Esophagus muscularis mucosa (tissue), 4 donors: ENCODE data around the gene PFN1.

Experiments used
- EP300 ChIP-seq: sonication (generic); formaldehyde crosslinking; IDR thresholded peaks from one replicate; pipeline ENCODE4 v1.6.1; 2017; ENCODE audit warnings: antibody characterized with exemption
- POLR2A ChIP-seq: fragments of 450-650 bp; IDR thresholded peaks from one replicate; pipeline ENCODE4 v1.6.1; 2017; ENCODE audit warnings: antibody characterized with exemption, moderate library complexity, mild to moderate bottlenecking, low read depth
- TF ChIP-seq, protein P1 (sequence below), 3 experiments: fragments of 200-600 bp in 2 of 3; fragments of 450-650 bp in 1 of 3; sonication (generic) in 2 of 3; IDR thresholded peaks; one replicate each; pipeline ENCODE4 v1.5.1; 2017 to 2019; ENCODE audit warnings: antibody characterized with exemption in 3 of 3, mild to moderate bottlenecking in 2 of 3, moderate library complexity in 1 of 3

DNA sequence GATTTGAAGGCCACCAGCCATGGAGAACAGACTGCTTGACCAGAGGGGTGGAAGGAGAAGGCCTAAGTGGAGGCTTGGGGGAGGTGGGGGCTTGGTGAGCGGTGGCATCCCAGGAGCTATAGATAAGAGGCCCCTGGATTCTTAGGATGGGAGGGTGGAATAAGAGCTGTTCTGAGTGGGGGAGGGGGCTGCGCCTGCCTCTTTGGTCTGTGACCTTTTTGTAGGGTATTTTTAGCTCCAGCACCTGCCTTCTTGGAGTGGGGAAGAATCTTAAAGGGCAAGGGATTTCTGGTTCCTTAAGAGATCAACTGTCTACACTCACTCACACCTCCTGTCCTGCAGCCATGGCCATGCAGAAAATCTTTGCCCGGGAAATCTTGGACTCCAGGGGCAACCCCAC lies 3.2 kb upstream of the PFN1 start:
- TF ChIP-seq POLR2A (no peak), EP300 (no peak)
- TF ChIP-seq, protein P1, sequence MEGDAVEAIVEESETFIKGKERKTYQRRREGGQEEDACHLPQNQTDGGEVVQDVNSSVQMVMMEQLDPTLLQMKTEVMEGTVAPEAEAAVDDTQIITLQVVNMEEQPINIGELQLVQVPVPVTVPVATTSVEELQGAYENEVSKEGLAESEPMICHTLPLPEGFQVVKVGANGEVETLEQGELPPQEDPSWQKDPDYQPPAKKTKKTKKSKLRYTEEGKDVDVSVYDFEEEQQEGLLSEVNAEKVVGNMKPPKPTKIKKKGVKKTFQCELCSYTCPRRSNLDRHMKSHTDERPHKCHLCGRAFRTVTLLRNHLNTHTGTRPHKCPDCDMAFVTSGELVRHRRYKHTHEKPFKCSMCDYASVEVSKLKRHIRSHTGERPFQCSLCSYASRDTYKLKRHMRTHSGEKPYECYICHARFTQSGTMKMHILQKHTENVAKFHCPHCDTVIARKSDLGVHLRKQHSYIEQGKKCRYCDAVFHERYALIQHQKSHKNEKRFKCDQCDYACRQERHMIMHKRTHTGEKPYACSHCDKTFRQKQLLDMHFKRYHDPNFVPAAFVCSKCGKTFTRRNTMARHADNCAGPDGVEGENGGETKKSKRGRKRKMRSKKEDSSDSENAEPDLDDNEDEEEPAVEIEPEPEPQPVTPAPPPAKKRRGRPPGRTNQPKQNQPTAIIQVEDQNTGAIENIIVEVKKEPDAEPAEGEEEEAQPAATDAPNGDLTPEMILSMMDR (IDR thresholded peaks at IDR 0.05): no peak
